ENCODE measurements around the gene UBD. TPM values are rescaled to one million over a fixed set of nuclear protein-coding genes. Genes with fewer than 3 reads are reported as not detected.

The UBD gene
- total and polyA plus RNA-seq, 2 of the 13 experiments (the other 11 are each of a cell fraction or from before 2014, with no cell fraction given), result 13.9 to 172 TPM

- no TSS peak for BruUV-seq (replicated peaks)
- no peak for FAIRE-seq
- POLR2A ChIA-PET, result interaction anchor here (0.6 to 2.6 kb wide), 6 partner anchors 9 to 693 kb away, joined by 3 to 8 read pairs (median 5); a partner anchor contains a TSS
- ATAC-seq, result no peak
- Histone ChIP-seq H3K4me3 (replicated peaks in 1 of 3; ENCODE audit: insufficient read depth in 1 of 3, low read depth in 2 of 3, low read length in 3 of 3) (no peak overlapping the region), H4K20me1 (ENCODE audit: insufficient read depth, low read length) (no peaks in the 10 kb centered on the region), H3K4me2 (ENCODE audit: low read depth, low read length) (peak overlapping the region; percentile 28), H3K4me1 (ENCODE audit: insufficient read depth, low read length) (peaks cover 37% of the 10 kb centered on the region), H3K27me3 (ENCODE audit: control insufficient read depth in 1 of 2, insufficient read depth in 2 of 2, low read length in 2 of 2) (no peaks in the 10 kb centered on the region), H3K9ac (ENCODE audit: insufficient read depth, low read depth, low read length) (no peak overlapping the region), H2AFZ (ENCODE audit: low read length) (no peak overlapping the region), H3K9me3 (ENCODE audit: low read length) (no peaks in the 10 kb centered on the region), H3K27ac (ENCODE audit: extremely low read length, insufficient read depth, low read length) (no peak overlapping the region), H3K36me3 (replicated peaks in 1 of 2; ENCODE audit: control insufficient read depth in 1 of 2, insufficient read depth in 2 of 2, low read length in 2 of 2) (no peaks in the 10 kb centered on the region), H3K79me2 (ENCODE audit: insufficient read depth, low read length) (no peaks in the 10 kb centered on the region)
- intact Hi-C loops (cut with micrococcal nuclease; ENCODE audit: unreplicated experiment) (no loop called here), in situ Hi-C loops (cut with HindIII; ENCODE audit: extremely low pct_ligation_motif_present, low pct_unique_long_range_greater_than_20kb) (no loop called here)
- DNase-seq (ENCODE audit: low spot score), result no peak
- TF ChIP-seq ZHX1 (CRISPR knock-in tag; IDR thresholded peaks at IDR 0.05; ENCODE audit: low read depth) (0 out of 2 replicates have a peak, but pooled peaks have one; percentile 55), HBP1 (CRISPR knock-in tag; IDR thresholded peaks at IDR 0.05; ENCODE audit: low read depth) (no peak), ZFP36L1 (CRISPR knock-in tag; IDR thresholded peaks at IDR 0.05) (0 out of 2 replicates have a peak, but pooled peaks have one; percentile 28), TERF1 (CRISPR knock-in tag; IDR thresholded peaks at IDR 0.05) (no peak), ZBTB38 (CRISPR knock-in tag; IDR thresholded peaks at IDR 0.05) (peak; percentile 66), YY1 (IDR thresholded peaks at IDR 0.05; ENCODE audit: insufficient read depth, insufficient replicate concordance, low read depth, low read length) (peak; percentile 63), MTERF4 (CRISPR knock-in tag; IDR thresholded peaks at IDR 0.05) (0 out of 2 replicates have a peak, but pooled peaks have one; percentile 47), HMG20A (CRISPR knock-in tag; IDR thresholded peaks at IDR 0.05; ENCODE audit: borderline replicate concordance) (no peak), KAT2B (IDR thresholded peaks at IDR 0.05; ENCODE audit: borderline replicate concordance, low read depth, low read length) (no peak), PRPF4 (IDR thresholded peaks at IDR 0.05; ENCODE audit: low read depth, low read length, poor library complexity, severe bottlenecking) (peak; percentile 26)
- CTCF ChIA-PET (ENCODE audit: low intra/inter-chr PET ratio, low total read pairs), result no interaction called here
- 90% methylated on average over 22 of the region's 22 CpGs for WGBS (ENCODE audit: low lambda C conversion rate)
Measured at GRCh38 chr6:29558439-29559079, 973 bp downstream of the UBD start.

Data from HepG2 (cell line).